NK-92 treated with Interleukin-12 subunit alpha and Interleukin-12 subunit beta, amount 100 ng/mL, for 24 hours (cell line): ENCODE measurements around the gene HSD17B8.

ENCODE experiments used
- DNase-seq: peaks from one replicate; lab custom pipeline; 2025; lab: John Stamatoyannopoulos, UW

Gene HSD17B8

GRCh38 chr6:33241968-33242367, 37.5 kb downstream of the HSD17B8 start:
- no peak for DNase-seq

GRCh38 chr6:33243476-33243875, 39.0 kb downstream of the HSD17B8 start:
- no peak for DNase-seq

- DNase-seq, result peak; percentile 82
Observed at GRCh38 chr6:33247977-33248642, 43.7 kb downstream of the HSD17B8 start.

- no peak for DNase-seq
Observed at GRCh38 chr6:33248643-33248931, 44.1 kb downstream of the HSD17B8 start.

- DNase-seq, result peak; percentile 97
Observed at GRCh38 chr6:33248932-33249731, 44.7 kb downstream of the HSD17B8 start.

- no peak for DNase-seq
Observed at GRCh38 chr6:33249732-33250630, 45.5 kb downstream of the HSD17B8 start.

GRCh38 chr6:33250731-33251130, 46.3 kb downstream of the HSD17B8 start:
- DNase-seq, result no peak

GRCh38 chr6:33251395-33252012, 47.0 kb downstream of the HSD17B8 start:
- DNase-seq, result no peak

- DNase-seq, result no peak
Observed at GRCh38 chr6:33252759-33253158, 48.3 kb downstream of the HSD17B8 start.

- DNase-seq, result no peak
Observed at GRCh38 chr6:33254591-33254990, 50.1 kb downstream of the HSD17B8 start.
